ENCODE measurements around the gene CBLC. TPM values are rescaled to one million over a fixed set of nuclear protein-coding genes. Genes with fewer than 3 reads are reported as not detected.

Gene CBLC
- total RNA-seq, 1 donor from 2014 or later: 65.0 TPM

- FAIRE-seq (no peak), DNase-seq (ENCODE audit: low read depth) (no peak)
- no peak for TF ChIP-seq CTCF (IDR thresholded peaks at IDR 0.05; ENCODE audit: insufficient read depth, low read length, severe bottlenecking)
- H3K27me3 ChIP-seq (ENCODE audit: control insufficient read depth, insufficient read depth, low read length): no peaks in the 10 kb centered on the region
- no peak overlapping the region for H3K4me3 ChIP-seq (ENCODE audit: low read depth, low read length)
- peaks cover 32% of the 10 kb centered on the region for H3K36me3 ChIP-seq (ENCODE audit: control insufficient read depth, insufficient read depth, low read length)
Measured at GRCh38 chr19:44813841-44814470, 36.3 kb downstream of the CBLC start.

- TF ChIP-seq CTCF (IDR thresholded peaks at IDR 0.05; ENCODE audit: insufficient read depth, low read length, severe bottlenecking): no peak
- FAIRE-seq (no peak), DNase-seq (ENCODE audit: low read depth) (no peak)
- peaks cover 37% of the 10 kb centered on the region for H3K36me3 ChIP-seq (ENCODE audit: control insufficient read depth, insufficient read depth, low read length)
- H3K27me3 ChIP-seq (ENCODE audit: control insufficient read depth, insufficient read depth, low read length): no peaks in the 10 kb centered on the region
- no peak overlapping the region for H3K4me3 ChIP-seq (ENCODE audit: low read depth, low read length)
Measured at GRCh38 chr19:44814517-44814916, 36.8 kb downstream of the CBLC start.

GRCh38 chr19:44816301-44816700 is 38.6 kb downstream of the CBLC start:
- TF ChIP-seq CTCF (IDR thresholded peaks at IDR 0.05; ENCODE audit: insufficient read depth, low read length, severe bottlenecking): no peak
- H3K27me3 ChIP-seq (ENCODE audit: control insufficient read depth, insufficient read depth, low read length): no peaks in the 10 kb centered on the region
- DNase-seq (ENCODE audit: low read depth) (no peak), FAIRE-seq (no peak)
- H3K36me3 ChIP-seq (ENCODE audit: control insufficient read depth, insufficient read depth, low read length): peaks cover 33% of the 10 kb centered on the region
- no peak overlapping the region for H3K4me3 ChIP-seq (ENCODE audit: low read depth, low read length)

- TF ChIP-seq CTCF (IDR thresholded peaks at IDR 0.05; ENCODE audit: insufficient read depth, low read length, severe bottlenecking): no peak
- H3K4me3 ChIP-seq (ENCODE audit: low read depth, low read length): no peak overlapping the region
- H3K27me3 ChIP-seq (ENCODE audit: control insufficient read depth, insufficient read depth, low read length): no peaks in the 10 kb centered on the region
- FAIRE-seq (no peak), DNase-seq (ENCODE audit: low read depth) (no peak)
- H3K36me3 ChIP-seq (ENCODE audit: control insufficient read depth, insufficient read depth, low read length): peaks cover 28% of the 10 kb centered on the region
Measured at GRCh38 chr19:44817725-44818465, 40.2 kb downstream of the CBLC start.

GRCh38 chr19:44818466-44819031 is 40.9 kb downstream of the CBLC start:
- FAIRE-seq (no peak), DNase-seq (ENCODE audit: low read depth) (no peak)
- peaks cover 24% of the 10 kb centered on the region for H3K36me3 ChIP-seq (ENCODE audit: control insufficient read depth, insufficient read depth, low read length)
- TF ChIP-seq CTCF (IDR thresholded peaks at IDR 0.05; ENCODE audit: insufficient read depth, low read length, severe bottlenecking): no peak
- no peaks in the 10 kb centered on the region for H3K27me3 ChIP-seq (ENCODE audit: control insufficient read depth, insufficient read depth, low read length)
- H3K4me3 ChIP-seq (ENCODE audit: low read depth, low read length): no peak overlapping the region

Data from bronchial epithelial cell (primary cell).